HG03045 (cell line): ENCODE results near the gene LIN37.

Experiments used
- ATAC-seq: cut with Tn5 transposase; IDR thresholded peaks from one replicate; pipeline ENCODE4 v1.9.1; 2021; ENCODE audit warnings: mild to moderate bottlenecking, moderate library complexity; ENCODE audit not compliant: unreplicated experiment

Gene LIN37

DNA sequence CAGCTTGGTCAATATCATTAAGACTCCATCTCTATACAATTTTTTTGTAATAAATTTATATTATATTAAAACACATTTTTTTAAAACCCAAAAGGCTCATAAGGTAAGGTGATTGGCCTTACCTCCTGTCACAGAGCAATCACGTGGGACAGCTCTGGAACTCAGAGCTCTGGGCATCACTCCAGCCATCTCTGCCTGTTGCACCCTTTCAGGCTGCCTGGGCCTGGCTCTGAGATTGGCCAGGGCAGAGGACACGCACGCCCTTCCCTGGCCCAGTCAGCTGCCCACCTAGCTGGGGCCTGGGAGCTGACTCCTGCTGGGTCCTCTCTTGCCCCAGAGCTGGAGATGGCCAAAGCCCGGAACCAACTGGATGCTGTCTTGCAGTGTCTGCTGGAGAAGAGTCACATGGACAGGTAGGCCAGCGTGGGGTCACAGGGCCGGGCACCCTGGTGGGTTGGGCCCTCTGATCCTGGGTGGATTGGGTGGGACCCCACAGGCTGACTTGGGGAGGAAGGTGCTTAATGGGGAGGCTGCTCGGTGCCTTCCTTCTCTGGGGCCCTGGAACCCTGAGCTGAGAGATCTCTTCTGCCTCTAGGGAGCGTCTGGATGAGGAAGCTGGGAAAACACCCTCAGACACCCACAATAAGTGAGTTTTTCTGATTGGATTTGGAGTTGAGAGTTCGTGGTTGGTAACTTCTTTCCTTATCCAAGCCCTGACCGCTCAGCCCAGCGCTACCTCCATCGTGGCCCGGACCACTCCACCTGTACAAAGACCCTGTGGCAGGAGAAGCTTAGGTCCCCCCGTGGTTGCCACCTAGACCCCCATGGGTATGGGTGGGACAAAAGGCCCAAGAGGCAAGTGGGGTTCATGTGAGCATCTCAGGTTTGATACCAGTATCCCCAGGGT, 3.7 kb downstream of the LIN37 start:
- no peak for ATAC-seq

DNA sequence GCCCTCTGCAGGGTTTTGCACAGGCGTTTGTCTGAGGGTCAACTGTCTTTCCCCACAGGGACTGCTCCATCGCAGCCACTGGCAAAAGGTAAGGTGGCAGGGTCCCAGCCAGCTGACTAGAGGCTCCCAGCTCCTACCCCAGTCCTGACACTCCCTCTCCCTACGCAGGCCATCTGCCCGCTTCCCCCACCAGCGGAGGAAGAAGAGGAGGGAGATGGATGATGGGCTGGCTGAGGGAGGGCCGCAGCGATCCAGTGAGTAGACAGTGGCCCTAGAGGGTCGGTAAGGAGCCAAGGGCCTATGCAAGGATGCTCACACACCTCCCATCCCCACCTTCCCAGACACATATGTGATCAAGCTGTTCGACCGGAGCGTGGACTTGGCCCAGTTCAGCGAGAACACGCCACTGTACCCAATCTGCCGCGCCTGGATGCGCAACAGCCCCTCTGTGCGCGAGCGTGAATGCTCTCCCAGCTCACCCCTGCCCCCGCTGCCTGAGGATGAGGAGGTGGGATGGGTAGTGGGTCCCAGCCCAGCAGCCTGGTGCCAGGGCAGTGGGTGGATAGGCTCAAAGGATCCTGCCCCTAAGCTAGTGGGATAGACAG, 4.5 kb downstream of the LIN37 start:
- ATAC-seq: no peak

DNA sequence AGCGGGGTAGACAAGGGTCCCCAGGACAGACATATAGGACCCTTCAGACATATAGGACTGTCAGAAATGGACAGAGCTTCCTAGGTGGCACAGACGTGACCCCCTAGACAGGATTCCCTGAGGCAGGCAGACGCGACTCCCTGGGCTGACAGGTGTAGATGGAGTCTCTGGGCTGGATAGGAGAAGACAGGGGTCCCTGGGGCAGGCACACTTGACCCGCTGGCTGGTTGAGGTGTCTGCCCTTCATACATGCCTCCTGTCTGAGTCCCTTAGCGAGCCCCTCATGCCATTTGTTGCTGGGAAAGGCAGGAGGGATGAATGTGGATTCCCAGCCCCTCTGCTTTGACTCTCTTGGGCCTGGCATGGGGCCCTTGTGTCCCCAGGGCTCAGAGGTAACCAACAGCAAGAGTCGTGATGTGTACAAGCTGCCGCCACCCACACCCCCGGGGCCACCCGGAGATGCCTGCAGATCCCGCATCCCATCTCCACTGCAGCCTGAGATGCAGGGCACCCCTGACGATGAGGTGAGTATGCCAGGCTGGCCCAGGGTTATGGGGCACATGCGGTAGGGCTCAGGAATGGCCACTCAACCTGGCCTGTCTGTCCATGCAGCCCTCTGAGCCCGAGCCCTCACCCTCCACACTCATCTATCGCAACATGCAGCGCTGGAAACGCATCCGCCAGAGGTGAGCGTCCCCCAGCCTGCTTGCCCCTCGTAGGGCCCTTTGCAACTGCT, 5.4 kb downstream of the LIN37 start:
- no peak for ATAC-seq

DNA sequence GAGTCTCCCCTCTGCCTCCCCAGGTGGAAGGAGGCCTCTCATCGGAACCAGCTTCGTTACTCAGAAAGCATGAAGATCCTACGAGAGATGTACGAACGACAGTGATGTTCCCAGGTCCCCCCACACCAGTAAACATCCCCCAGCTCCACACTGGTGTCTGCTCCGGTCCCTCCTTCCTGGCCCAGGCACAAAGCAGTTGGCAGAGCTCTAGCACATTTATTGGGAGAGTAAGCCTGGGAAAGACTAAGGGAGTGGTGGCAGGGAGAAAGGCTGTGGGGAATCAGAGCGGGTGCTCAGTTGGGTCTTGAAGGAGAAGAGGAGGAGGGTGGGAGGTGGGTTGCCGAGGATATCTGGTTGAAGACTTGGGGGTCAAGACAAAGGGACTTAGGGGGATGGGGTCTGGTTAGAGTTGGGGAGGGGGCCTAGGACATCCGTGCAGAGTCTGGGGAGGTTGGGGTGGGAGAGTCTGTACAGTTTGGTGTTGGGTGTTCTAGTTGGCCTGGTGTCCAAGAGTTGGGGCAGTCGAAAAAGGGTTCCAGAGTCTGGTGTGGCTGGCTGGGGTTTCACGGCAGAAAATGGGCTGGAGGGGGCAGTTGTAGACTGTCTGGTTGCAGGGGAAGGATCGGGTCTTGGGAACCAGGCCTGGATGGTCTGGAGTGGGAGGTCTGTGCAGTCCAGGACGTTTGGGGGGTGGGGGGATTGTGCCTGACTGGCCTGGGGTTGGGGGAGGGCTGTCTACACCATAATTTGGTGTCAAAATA, 6.2 kb downstream of the LIN37 start:
- ATAC-seq: no peak

DNA sequence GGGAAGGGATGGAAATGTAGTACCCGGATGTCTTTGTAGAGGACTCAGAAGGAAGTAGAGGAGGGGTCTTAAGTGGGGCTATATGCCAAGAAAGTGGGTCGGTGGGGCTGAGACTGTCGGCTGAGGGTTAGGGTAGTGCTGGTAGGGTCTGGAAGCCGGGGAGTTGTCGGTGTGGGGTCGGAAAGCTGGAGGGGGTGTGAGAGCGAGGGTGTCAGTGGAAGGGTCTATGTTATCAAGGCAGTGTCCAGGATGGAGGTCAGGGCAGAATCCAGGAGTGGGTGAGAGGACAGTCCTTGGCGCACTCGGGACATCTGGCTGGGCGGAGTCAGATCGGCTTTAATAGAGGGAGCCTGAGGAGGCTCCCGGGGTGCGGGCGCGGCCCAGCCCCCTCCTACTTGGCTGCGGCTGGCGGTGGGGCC, 6.8 kb downstream of the LIN37 start:
- ATAC-seq: no peak

DNA sequence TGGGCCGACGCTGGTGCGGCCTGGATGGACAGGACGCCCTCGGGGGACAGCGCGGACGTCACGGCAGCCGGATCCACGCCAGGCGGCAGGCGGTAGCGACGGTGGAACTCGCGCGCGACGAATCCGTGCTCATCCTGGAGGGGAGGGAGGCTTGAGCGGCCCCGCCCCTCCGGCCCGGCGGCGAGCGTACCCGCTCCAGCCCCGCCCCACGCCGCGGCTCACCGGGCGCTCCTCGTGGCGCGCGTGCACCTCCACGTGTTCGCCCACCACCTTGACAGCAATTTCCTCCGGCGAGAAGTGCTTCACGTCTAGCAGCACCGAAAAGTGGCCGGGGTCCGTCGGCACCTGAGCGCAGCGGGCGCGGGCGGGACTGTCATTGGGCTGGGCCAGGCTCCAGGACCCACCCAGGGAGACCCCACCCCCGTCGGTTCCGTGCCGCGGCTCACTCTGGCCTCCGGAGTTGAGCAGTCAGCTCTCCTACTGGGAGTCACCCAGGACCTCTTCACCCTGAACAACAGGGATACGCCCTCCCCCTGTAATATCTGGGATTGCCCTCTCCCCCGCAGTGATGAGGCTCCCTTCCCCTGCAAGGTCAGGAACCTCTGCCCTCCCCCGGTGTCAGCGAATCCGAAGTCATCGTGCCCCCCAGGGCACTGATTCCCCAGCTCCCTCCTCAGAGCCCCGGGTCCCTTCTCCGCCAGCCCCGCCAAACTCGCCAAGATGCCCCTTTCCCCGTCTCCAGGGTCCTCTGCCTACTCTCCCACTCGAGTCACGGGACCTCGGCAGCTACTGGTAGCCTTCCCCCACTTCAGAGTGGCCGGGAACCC, 7.4 kb downstream of the LIN37 start:
- no peak for ATAC-seq

DNA sequence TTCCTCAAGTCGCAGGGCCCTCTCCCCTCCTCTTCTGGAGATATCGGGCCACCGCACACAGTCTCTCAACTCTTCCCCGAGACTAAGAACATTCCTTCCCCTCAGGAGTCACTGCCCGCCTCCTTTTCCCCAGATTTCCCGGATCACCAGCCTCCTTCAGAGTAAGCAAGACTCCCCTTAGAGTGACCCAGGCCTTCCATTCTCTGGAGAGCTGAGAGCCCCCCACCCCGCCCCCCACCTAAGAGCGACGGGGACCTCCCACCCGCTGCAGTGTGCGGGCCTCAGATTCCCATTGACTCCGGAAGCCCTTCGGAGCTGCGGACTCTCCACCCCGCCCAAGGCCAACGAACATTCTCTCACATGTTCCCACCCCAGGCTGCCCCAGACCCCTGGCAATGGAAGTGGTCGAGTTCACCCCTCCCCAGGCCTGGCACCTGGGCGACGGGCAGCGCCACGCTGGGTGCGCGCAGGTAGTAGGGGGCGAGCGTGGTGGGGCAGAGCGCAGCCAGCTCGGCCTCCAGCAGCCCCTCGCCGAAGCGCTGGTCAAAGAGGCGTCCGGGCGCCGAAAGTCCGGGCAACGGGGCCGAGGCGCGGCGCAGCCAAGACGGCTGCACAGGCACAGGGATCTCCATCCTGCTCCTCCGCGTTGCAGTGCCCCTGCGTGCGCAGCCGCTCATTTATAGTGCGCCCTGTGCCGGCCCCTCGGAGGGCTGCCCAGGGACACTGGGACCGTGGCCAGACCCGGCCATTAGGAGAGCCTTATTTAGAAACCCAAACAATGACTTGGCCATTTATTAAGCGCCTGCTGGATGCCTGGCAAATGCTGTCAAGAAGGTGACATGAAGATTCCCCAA, 8.2 kb downstream of the LIN37 start, which contains the start of gene HSPB6:
Gene HSPB6 (minus strand): TSS at position 653 of the 854 bp plus-strand sequence. CDS start 21 bp downstream, at position 632.
- ATAC-seq: no peak

DNA sequence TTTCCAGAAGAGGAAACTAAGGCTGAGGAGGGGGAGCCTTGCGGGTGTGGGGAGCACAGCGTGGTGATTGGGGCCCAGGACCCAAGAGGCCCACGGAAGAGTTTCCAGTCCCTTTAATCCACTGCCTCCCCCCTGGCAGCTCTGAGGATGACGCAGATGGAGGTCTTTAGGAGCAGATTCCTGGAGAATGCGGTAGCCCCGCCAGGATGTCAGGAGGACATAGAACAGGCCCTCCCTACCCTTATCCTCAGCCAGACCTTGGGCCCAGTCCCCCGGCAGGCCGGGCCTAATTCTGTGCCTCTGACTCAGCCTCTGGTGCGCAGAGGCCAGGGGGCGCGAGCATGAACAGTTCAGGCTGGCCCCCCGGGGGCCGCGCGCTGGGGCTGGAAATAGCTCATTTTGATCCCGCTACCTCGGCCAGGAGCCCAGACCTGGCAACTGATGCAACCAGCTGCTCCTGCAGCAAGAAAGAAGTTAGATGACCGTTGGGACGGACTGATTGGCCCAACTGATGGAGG, 8.9 kb downstream of the LIN37 start:
- ATAC-seq: no peak

DNA sequence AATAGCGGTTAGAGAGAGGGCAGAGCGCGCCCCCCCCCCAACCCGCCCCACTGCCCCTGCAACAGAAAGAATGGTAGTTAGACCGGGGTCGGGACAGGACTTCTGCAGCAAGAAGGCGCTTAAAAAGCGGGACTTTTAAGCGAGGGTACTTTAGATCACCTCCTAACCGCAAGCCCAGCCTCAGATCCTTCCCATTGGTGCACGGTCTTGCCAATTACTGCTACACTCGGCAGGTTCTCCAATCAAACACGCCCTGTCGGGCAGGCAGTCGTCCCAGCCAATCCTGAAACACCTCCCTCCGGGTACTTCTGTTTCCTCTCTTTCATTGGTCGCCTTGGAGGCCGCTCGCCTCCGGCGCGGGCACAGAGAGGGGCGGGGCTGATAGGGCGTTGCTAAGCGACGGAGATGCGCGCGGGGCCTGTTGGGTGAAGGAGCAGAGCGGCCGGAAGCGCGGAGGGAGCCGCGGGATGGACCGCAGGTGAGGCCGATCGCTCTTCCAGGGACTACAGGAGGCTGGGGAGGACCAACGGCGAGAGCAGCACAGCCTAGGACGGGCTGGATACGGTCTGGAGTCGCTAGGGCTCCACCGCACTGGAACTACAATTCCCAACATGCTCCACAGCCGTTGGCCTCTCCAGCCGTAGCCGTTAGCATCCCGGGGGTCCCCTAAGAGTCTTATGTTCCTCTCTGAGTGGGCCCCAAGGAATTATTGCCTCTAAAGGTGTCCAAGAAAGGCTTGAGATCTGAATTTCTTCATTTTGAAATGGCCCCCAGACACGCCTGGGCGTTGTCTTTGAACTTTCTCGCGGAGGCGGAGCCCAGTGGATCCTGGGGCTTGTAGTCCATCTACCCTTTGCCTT, 9.6 kb downstream of the LIN37 start, which contains the start of gene PROSER3:
Gene PROSER3 (plus strand): TSS at position 428 of the 860 bp plus-strand sequence. CDS start 40 bp downstream, at position 468.
- ATAC-seq: peak; percentile 90

DNA sequence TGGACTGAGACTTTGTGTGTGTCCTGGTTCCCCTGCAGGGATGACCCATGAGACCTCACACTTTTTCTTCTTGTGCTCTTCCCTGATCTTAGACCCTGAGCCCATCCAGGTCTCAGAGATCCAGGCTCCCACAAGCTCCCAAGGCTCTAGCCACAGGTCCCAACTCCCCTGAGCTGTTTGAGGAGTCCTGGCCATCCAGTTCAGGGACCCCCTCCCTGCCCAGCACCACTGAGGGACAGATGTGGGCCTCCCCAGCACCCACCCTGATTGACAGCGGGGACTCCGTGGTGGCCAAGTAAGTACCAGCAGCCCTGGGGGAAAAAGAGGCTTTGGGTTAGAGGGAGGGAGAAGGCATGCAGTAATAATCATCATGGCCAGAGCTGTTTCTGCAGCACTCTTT, 11.3 kb downstream of the LIN37 start:
- ATAC-seq: no peak

DNA sequence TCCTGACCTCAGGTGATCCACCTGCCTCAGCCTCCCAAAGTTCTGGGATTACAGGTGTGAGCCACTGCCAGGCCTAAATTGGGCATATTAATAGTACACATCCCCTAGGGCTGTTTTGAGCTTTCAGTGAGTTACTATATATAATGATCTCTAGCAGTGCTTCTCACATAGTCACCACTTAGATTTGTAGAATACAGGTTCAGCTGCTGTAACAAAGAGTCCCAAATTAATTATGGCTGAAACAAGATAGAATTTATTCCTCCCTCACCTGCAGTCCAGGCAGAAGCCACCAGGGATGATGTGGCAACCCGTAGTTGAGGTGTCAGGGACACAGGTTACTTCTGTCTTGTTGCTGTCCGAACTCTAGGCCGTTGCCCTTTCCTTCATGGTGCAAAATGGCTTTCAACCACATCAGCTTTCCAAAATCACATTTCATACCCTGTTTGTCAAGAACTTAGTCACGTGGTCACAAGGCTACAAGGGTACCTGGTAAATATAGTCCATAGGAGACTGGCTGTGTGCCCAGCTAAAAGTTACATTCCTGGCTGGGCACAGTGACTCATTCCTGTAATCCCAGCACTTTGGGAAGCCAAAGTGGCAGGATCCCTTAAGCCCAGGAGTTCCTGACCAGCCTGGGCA, 12.5 kb downstream of the LIN37 start:
- ATAC-seq: no peak

DNA sequence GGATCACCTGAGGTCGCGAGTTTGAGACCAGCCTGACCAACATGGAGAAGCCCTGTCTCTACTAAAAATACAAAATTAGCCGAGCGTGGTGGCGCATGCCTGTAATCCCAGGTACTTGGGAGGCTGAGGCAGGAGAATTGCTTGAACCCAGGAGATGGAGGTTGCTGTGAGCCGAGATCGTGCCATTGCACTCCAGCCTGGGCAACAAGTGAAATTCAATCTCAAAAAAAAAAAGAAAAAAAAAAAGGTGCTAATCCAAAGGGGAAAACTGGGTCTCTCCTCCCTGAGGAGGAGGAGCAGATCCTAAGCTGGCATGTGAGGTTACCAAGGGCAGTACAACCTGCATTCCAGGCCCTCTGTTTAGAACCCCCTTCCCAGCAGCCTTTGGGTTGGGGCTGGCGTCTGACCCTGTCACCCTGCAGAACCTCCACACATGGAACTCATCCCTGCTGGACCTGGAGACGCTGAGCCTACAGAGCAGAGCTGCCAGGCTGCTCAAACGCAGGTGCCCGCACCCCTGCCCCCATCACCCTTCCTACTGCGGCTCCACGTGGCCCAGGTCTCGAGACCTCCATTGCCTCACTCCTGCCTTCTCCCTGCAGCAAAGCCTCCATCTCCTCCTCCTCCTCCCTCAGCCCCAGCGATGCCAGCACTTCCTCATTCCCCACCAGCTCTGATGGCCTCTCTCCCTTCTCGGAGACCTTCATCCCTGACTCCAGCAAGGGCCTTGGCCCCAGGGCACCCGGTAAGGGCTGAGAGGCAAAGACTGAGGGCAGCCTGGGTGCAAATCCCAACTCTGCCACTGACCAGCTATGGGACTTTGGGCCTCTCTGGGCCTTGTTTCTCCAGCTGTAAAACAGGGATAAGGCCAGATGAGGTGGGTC, 16.3 kb downstream of the LIN37 start:
- ATAC-seq: no peak

DNA sequence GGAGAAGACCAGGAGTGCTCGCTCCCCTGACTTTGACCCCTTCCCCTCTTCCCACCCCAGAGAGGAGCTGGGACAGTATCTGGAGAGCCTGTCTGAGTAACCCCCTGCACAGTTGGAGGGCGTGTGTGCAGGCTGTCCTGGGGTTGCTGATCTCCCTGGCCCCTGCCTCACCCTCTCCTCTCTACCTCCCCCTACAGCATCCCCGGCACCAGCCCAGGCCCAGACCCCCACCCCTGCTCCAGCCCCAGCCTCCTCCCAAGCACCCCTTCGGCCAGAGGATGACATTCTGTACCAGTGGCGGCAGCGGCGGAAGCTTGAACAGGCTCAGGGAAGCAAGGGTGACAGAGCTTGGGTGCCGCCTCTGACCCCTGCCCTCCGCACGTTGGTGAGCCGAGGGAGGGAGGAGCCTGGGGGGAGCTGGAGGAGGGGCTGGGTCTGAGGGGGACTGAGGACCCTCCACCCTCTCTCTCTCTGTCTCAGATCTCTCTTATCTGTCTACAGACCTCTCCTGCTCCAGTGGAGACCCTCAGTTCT, 18.3 kb downstream of the LIN37 start:
- no peak for ATAC-seq

DNA sequence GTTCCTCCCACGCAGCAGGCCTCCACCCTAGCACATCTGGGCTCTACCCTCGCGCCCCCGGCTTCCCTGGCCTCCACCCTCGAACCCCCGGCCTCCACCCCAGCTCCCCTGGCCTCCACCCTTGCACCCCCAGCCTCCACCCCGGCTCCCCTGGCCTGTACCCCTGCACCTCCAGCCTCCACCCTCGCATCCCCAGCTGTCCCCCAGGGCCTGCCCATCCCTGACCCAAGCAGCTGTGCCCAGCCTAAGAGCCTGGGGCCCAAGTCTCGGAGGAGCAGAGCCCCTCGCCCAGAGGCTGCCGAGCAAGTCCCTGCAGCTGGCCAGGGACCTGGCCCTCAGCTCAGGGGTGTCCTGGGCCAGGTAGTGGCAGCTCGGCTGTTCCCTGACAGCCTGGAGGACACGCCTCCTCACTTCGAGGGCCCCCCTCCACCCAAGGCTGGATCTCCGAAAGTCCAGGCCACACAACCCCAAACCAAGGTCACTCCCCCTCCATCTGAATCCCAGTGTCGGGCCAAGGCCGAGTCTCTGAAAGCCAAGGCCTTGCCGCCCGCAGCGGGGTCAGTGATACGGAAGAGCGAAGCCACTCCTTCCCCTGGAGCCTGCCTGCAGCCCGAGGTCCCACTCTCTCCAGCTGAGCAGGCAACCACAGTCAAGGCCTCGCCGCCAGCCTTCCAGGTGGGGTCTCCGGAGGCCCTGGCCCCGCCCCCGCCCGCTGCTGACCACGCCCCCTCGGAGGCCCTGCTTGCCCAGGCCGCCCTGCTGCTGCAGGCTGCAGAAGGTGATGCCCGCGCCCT, 19.1 kb downstream of the LIN37 start:
- ATAC-seq: no peak

DNA sequence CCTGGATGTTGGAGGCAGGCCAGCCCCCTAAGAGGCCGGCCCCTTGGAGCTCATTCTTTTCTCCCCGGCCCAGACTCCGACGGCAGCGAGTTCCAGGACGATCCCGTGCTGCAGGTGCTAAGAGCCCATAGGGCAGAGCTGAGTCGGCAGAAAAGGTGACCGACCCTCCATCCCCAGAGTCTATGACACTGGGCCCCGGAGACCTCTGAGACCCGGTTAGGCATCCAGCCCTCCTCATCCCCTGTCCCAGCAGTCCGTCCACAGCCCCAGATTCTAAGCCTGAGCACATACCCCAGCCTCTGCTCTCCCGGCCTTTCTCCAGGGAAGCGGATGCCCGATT, 19.7 kb downstream of the LIN37 start:
- ATAC-seq: no peak
